Measurements from ENCODE around the gene KCNJ9. TPM values are rescaled to one million over a fixed set of nuclear protein-coding genes. Genes with fewer than 3 reads are reported as not detected.

The KCNJ9 gene
- polyA plus RNA-seq, 4 donors = 0.04 to 0.19 TPM; not detected in 2

- Histone ChIP-seq H3K4me3 (ENCODE audit: low read depth in 1 of 3, low read length in 3 of 3) (no peak overlapping the region), H3K27ac (ENCODE audit: low read depth in 1 of 3, low read length in 2 of 3) (no peak overlapping the region), H3K4me1 (ENCODE audit: control insufficient read depth in 3 of 3, insufficient read depth in 2 of 3, low read depth in 1 of 3, low read length in 2 of 3) (no peaks in the 10 kb centered on the region), H3K36me3 (ENCODE audit: control insufficient read depth in 3 of 3, insufficient read depth in 2 of 3, low read depth in 1 of 3, low read length in 3 of 3) (no peaks in the 10 kb centered on the region), H3K27me3 (ENCODE audit: control insufficient read depth in 3 of 3, insufficient read depth in 3 of 3, low read length in 3 of 3) (peaks cover 2 to 52% (median 9%) of the 10 kb centered on the region in 3 donors), H3K9me3 (ENCODE audit: control insufficient read depth in 2 of 2, insufficient read depth in 1 of 2, low read depth in 1 of 2, low read length in 1 of 2) (no peaks in the 10 kb centered on the region)
- FAIRE-seq (no peak), DNase-seq (no peak)
- 62 to 73% (median 65%) methylated on average over 4 of the region's 4 CpGs for WGBS, 3 donors
Measured at GRCh38 chr1:160079448-160079847, 1.9 kb upstream of the KCNJ9 start.

- H3K36me3 ChIP-seq (ENCODE audit: control insufficient read depth in 3 of 3, insufficient read depth in 2 of 3, low read depth in 1 of 3, low read length in 3 of 3) = no peaks in the 10 kb centered on the region
- no peak overlapping the region for H3K27ac ChIP-seq (ENCODE audit: low read depth in 1 of 3, low read length in 2 of 3)
- no peak for FAIRE-seq
- no peaks in the 10 kb centered on the region for H3K9me3 ChIP-seq (ENCODE audit: control insufficient read depth in 2 of 2, insufficient read depth in 1 of 2, low read depth in 1 of 2, low read length in 1 of 2)
- peaks cover 2 to 52% (median 9%) of the 10 kb centered on the region in 3 donors for H3K27me3 ChIP-seq (ENCODE audit: control insufficient read depth in 3 of 3, insufficient read depth in 3 of 3, low read length in 3 of 3)
- no peak overlapping the region for H3K4me3 ChIP-seq (ENCODE audit: low read depth in 1 of 3, low read length in 3 of 3)
- 40 to 53% (median 45%) methylated on average over 6 of the region's 6 CpGs for WGBS, 3 donors
- no peaks in the 10 kb centered on the region for H3K4me1 ChIP-seq (ENCODE audit: control insufficient read depth in 3 of 3, insufficient read depth in 2 of 3, low read depth in 1 of 3, low read length in 2 of 3)
- DNase-seq = no peak
Measured at GRCh38 chr1:160080381-160081100, 797 bp upstream of the KCNJ9 start.

- Histone ChIP-seq H3K27me3 (ENCODE audit: control insufficient read depth in 3 of 3, insufficient read depth in 3 of 3, low read length in 3 of 3) (peaks cover 2 to 52% (median 9%) of the 10 kb centered on the region in 3 donors), H3K9me3 (ENCODE audit: control insufficient read depth in 2 of 2, insufficient read depth in 1 of 2, low read depth in 1 of 2, low read length in 1 of 2) (no peaks in the 10 kb centered on the region), H3K4me1 (ENCODE audit: control insufficient read depth in 3 of 3, insufficient read depth in 2 of 3, low read depth in 1 of 3, low read length in 2 of 3) (no peaks in the 10 kb centered on the region), H3K27ac (ENCODE audit: low read depth in 1 of 3, low read length in 2 of 3) (no peak overlapping the region), H3K36me3 (ENCODE audit: control insufficient read depth in 3 of 3, insufficient read depth in 2 of 3, low read depth in 1 of 3, low read length in 3 of 3) (peaks cover 0 to 9% (median 0%) of the 10 kb centered on the region in 3 donors), H3K4me3 (ENCODE audit: low read depth in 1 of 3, low read length in 3 of 3) (no peak overlapping the region)
- 37 to 73% (median 54%) methylated on average over 2 of the region's 2 CpGs for WGBS, 3 donors
- FAIRE-seq = no peak
- no peak for DNase-seq
Measured at GRCh38 chr1:160082487-160082886, 1.1 kb downstream of the KCNJ9 start.

GRCh38 chr1:160082926-160083325, 1.6 kb downstream of the KCNJ9 start:
- peaks cover 2 to 52% (median 9%) of the 10 kb centered on the region in 3 donors for H3K27me3 ChIP-seq (ENCODE audit: control insufficient read depth in 3 of 3, insufficient read depth in 3 of 3, low read length in 3 of 3)
- WGBS, 3 donors = 71 to 79% (median 76%) methylated on average over 3 of the region's 3 CpGs
- no peaks in the 10 kb centered on the region for H3K9me3 ChIP-seq (ENCODE audit: control insufficient read depth in 2 of 2, insufficient read depth in 1 of 2, low read depth in 1 of 2, low read length in 1 of 2)
- H3K4me1 ChIP-seq (ENCODE audit: control insufficient read depth in 3 of 3, insufficient read depth in 2 of 3, low read depth in 1 of 3, low read length in 2 of 3) = no peaks in the 10 kb centered on the region
- H3K36me3 ChIP-seq (ENCODE audit: control insufficient read depth in 3 of 3, insufficient read depth in 2 of 3, low read depth in 1 of 3, low read length in 3 of 3) = peaks cover 0 to 12% (median 0%) of the 10 kb centered on the region in 3 donors
- FAIRE-seq = no peak
- H3K4me3 ChIP-seq (ENCODE audit: low read depth in 1 of 3, low read length in 3 of 3) = no peak overlapping the region
- no peak overlapping the region for H3K27ac ChIP-seq (ENCODE audit: low read depth in 1 of 3, low read length in 2 of 3)
- DNase-seq = no peak

- WGBS, 3 donors = 22 to 32% (median 27%) methylated on average over 81 to 96 of the region's 96 CpGs
- H3K4me1 ChIP-seq (ENCODE audit: control insufficient read depth in 3 of 3, insufficient read depth in 2 of 3, low read depth in 1 of 3, low read length in 2 of 3) = no peaks in the 10 kb centered on the region
- H3K4me3 ChIP-seq (ENCODE audit: low read depth in 1 of 3, low read length in 3 of 3) = peak overlapping the region in 1 of 3 donors; percentile 31
- H3K27me3 ChIP-seq (ENCODE audit: control insufficient read depth in 3 of 3, insufficient read depth in 3 of 3, low read length in 3 of 3) = peaks cover 2 to 49% (median 9%) of the 10 kb centered on the region in 3 donors
- H3K9me3 ChIP-seq (ENCODE audit: control insufficient read depth in 2 of 2, insufficient read depth in 1 of 2, low read depth in 1 of 2, low read length in 1 of 2) = no peaks in the 10 kb centered on the region
- peaks cover 0 to 22% (median 3%) of the 10 kb centered on the region in 3 donors for H3K36me3 ChIP-seq (ENCODE audit: control insufficient read depth in 3 of 3, insufficient read depth in 2 of 3, low read depth in 1 of 3, low read length in 3 of 3)
- H3K27ac ChIP-seq (ENCODE audit: low read depth in 1 of 3, low read length in 2 of 3) = no peak overlapping the region
- DNase-seq = peak; percentile 85 to 93
- FAIRE-seq = no peak
Measured at GRCh38 chr1:160083968-160084770, 2.8 kb downstream of the KCNJ9 start.

- WGBS, 3 donors = 86 to 88% (median 88%) methylated on average over 30 of the region's 30 CpGs
- no peak overlapping the region for H3K4me3 ChIP-seq (ENCODE audit: low read depth in 1 of 3, low read length in 3 of 3)
- DNase-seq = no peak
- H3K36me3 ChIP-seq (ENCODE audit: control insufficient read depth in 3 of 3, insufficient read depth in 2 of 3, low read depth in 1 of 3, low read length in 3 of 3) = peaks cover 0 to 28% (median 3%) of the 10 kb centered on the region in 3 donors
- H3K4me1 ChIP-seq (ENCODE audit: control insufficient read depth in 3 of 3, insufficient read depth in 2 of 3, low read depth in 1 of 3, low read length in 2 of 3) = no peaks in the 10 kb centered on the region
- H3K9me3 ChIP-seq (ENCODE audit: control insufficient read depth in 2 of 2, insufficient read depth in 1 of 2, low read depth in 1 of 2, low read length in 1 of 2) = no peaks in the 10 kb centered on the region
- H3K27me3 ChIP-seq (ENCODE audit: control insufficient read depth in 3 of 3, insufficient read depth in 3 of 3, low read length in 3 of 3) = peaks cover 2 to 44% (median 9%) of the 10 kb centered on the region in 3 donors
- FAIRE-seq = no peak
- H3K27ac ChIP-seq (ENCODE audit: low read depth in 1 of 3, low read length in 2 of 3) = no peak overlapping the region
Measured at GRCh38 chr1:160084771-160085321, 3.5 kb downstream of the KCNJ9 start.

- Histone ChIP-seq H3K27ac (ENCODE audit: low read depth in 1 of 3, low read length in 2 of 3) (no peak overlapping the region), H3K27me3 (ENCODE audit: control insufficient read depth in 3 of 3, insufficient read depth in 3 of 3, low read length in 3 of 3) (peaks cover 2 to 34% (median 7%) of the 10 kb centered on the region in 3 donors), H3K4me3 (ENCODE audit: low read depth in 1 of 3, low read length in 3 of 3) (no peak overlapping the region), H3K9me3 (ENCODE audit: control insufficient read depth in 2 of 2, insufficient read depth in 1 of 2, low read depth in 1 of 2, low read length in 1 of 2) (no peaks in the 10 kb centered on the region), H3K4me1 (ENCODE audit: control insufficient read depth in 3 of 3, insufficient read depth in 2 of 3, low read depth in 1 of 3, low read length in 2 of 3) (no peaks in the 10 kb centered on the region), H3K36me3 (ENCODE audit: control insufficient read depth in 3 of 3, insufficient read depth in 2 of 3, low read depth in 1 of 3, low read length in 3 of 3) (peaks cover 0 to 39% (median 5%) of the 10 kb centered on the region in 3 donors)
- DNase-seq = peak; percentile 78 to 85
- no peak for FAIRE-seq
- 49 to 54% (median 50%) methylated on average over 16 to 19 of the region's 19 CpGs for WGBS, 3 donors
Measured at GRCh38 chr1:160085686-160086455, 4.5 kb downstream of the KCNJ9 start.

- H3K4me1 ChIP-seq (ENCODE audit: control insufficient read depth in 3 of 3, insufficient read depth in 2 of 3, low read depth in 1 of 3, low read length in 2 of 3) = no peaks in the 10 kb centered on the region
- H3K27ac ChIP-seq (ENCODE audit: low read depth in 1 of 3, low read length in 2 of 3) = no peak overlapping the region
- H3K4me3 ChIP-seq (ENCODE audit: low read depth in 1 of 3, low read length in 3 of 3) = no peak overlapping the region
- peaks cover 0 to 45% (median 6%) of the 10 kb centered on the region in 3 donors for H3K36me3 ChIP-seq (ENCODE audit: control insufficient read depth in 3 of 3, insufficient read depth in 2 of 3, low read depth in 1 of 3, low read length in 3 of 3)
- H3K9me3 ChIP-seq (ENCODE audit: control insufficient read depth in 2 of 2, insufficient read depth in 1 of 2, low read depth in 1 of 2, low read length in 1 of 2) = no peaks in the 10 kb centered on the region
- DNase-seq (no peak), FAIRE-seq (no peak)
- peaks cover under 1 to 28% (median 5%) of the 10 kb centered on the region in 3 donors for H3K27me3 ChIP-seq (ENCODE audit: control insufficient read depth in 3 of 3, insufficient read depth in 3 of 3, low read length in 3 of 3)
- 78 to 92% (median 90%) methylated on average over 5 of the region's 5 CpGs for WGBS, 3 donors
Measured at GRCh38 chr1:160086456-160086892, 5.1 kb downstream of the KCNJ9 start.

Data from small intestine (tissue), 7 donors.